ENCODE measurements around the gene KCNH5. TPM values are rescaled to one million over a fixed set of nuclear protein-coding genes. Genes with fewer than 3 reads are reported as not detected.

KCNH5 gene
- total and polyA plus RNA-seq, 9 of the 15 experiments (the other 6 are each of a cell fraction or from before 2014, with no cell fraction given) = 1.1 to 2.4 (median 1.4) TPM

GRCh38 chr14:63009495-63009894 lies 35.8 kb downstream of the KCNH5 start:
- BruUV-seq (replicated peaks) = no TSS peak
- no peak for TF ChIP-seq KAT7 (CRISPR knock-in tag; IDR thresholded peaks at IDR 0.05; ENCODE audit: borderline replicate concordance)
- TF ChIP-seq ZC3H11A (IDR thresholded peaks at IDR 0.05; ENCODE audit: low read depth, low read length) = no peak
- TF ChIP-seq ZNF184 (CRISPR knock-in tag; IDR thresholded peaks at IDR 0.05) = no peak
- TF ChIP-seq MBD1 (CRISPR knock-in tag; IDR thresholded peaks at IDR 0.05) = no peak
- no peak for TF ChIP-seq NCOA4 (IDR thresholded peaks at IDR 0.05; ENCODE audit: partially characterized antibody)
- TF ChIP-seq BRD4 (IDR thresholded peaks at IDR 0.05) = no peak
- no peak for TF ChIP-seq SMARCC2 (IDR thresholded peaks at IDR 0.05; ENCODE audit: low read depth)
- no peak for TF ChIP-seq RNF2 (IDR thresholded peaks at IDR 0.05)
- no peak for TF ChIP-seq TCF7 (IDR thresholded peaks at IDR 0.05; ENCODE audit: borderline replicate concordance)
- no peak for TF ChIP-seq GABPA (tag; conservative IDR thresholded peaks at IDR 0.05; ENCODE audit: low read depth)
- TF ChIP-seq BACH1 (tag; IDR thresholded peaks at IDR 0.05) = no peak
- no peak for TF ChIP-seq MXI1 (IDR thresholded peaks at IDR 0.05; ENCODE audit: low read depth, low read length)
- TF ChIP-seq CTBP1 (IDR thresholded peaks at IDR 0.05; ENCODE audit: borderline replicate concordance) = no peak
- TF ChIP-seq ZNF780A (CRISPR knock-in tag; IDR thresholded peaks at IDR 0.05) = no peak
- no peak for TF ChIP-seq CEBPB (tag; IDR thresholded peaks at IDR 0.05)
- intact Hi-C loops (cut with micrococcal nuclease) = no loop called here
- CTCF ChIA-PET (ENCODE audit: low intra/inter-chr PET ratio) = no interaction called here
- no peaks in the 10 kb centered on the region for H3K79me2 ChIP-seq (ENCODE audit: control insufficient read depth, insufficient read depth, low read length)
- no peaks in the 10 kb centered on the region for H3K9me3 ChIP-seq (replicated peaks; ENCODE audit: control insufficient read depth, insufficient read depth, low read depth, low read length)
- H2AFZ ChIP-seq (ENCODE audit: low read depth, low read length) = no peak overlapping the region
- in situ Hi-C loops (cut with MboI) = no loop called here
- no peaks in the 10 kb centered on the region for H3K27me3 ChIP-seq (ENCODE audit: control insufficient read depth in 2 of 2, insufficient read depth in 2 of 2, low read length in 2 of 2)
- H3K4me3 ChIP-seq = no peak overlapping the region
- no peaks in the 10 kb centered on the region for H3K4me1 ChIP-seq (replicated peaks in 1 of 2; ENCODE audit: control insufficient read depth in 2 of 2, insufficient read depth in 2 of 2, low read length in 2 of 2)
- no peak overlapping the region for H3K27ac ChIP-seq (ENCODE audit: extremely low read depth, low read depth, low read length)
- DNase-seq (ENCODE audit: extremely low read depth in 1 of 4, low spot score in 3 of 4) = no peak
- ATAC-seq = no peak
- no peaks in the 10 kb centered on the region for H4K20me1 ChIP-seq (replicated peaks; ENCODE audit: control insufficient read depth, insufficient read depth, low read length)
- no peak overlapping the region for H3K4me2 ChIP-seq (ENCODE audit: insufficient read depth, low read length)
- no peak overlapping the region for H3K9ac ChIP-seq (ENCODE audit: insufficient read depth in 1 of 2, low read depth in 2 of 2, low read length in 2 of 2)
- H3K9me1 ChIP-seq (ENCODE audit: control insufficient read depth, insufficient read depth, low read length) = no peaks in the 10 kb centered on the region
- FAIRE-seq = no peak
- no peaks in the 10 kb centered on the region for H3K36me3 ChIP-seq (ENCODE audit: control insufficient read depth, insufficient read depth, low read length)
- WGBS (ENCODE audit: insufficient coverage, low coverage, missing lambda C conversion rate) = 0% methylated on average over 2 of the region's 2 CpGs
- POLR2A ChIA-PET = no interaction called here
